Measurements from ENCODE around the gene TMEM181.

- no peak for TF ChIP-seq POLR2A (IDR thresholded peaks at IDR 0.05; ENCODE audit: low read depth, low read length)
- no peak for TF ChIP-seq SPI1 (IDR thresholded peaks at IDR 0.05; ENCODE audit: low read depth, low read length)
- TF ChIP-seq POLR2AphosphoS5 (IDR thresholded peaks at IDR 0.05; ENCODE audit: low read depth, low read length), result no peak
Observed at GRCh38 chr6:158589366-158589765, 29.5 kb downstream of the TMEM181 start.
